GM23338 (cell line): ENCODE measurements around the gene PKN3. TPM values are rescaled to one million over a fixed set of nuclear protein-coding genes. Genes with fewer than 3 reads are reported as not detected.

Experiments used
- ATAC-seq: fragments of 200-7000 bp; cut with Tn5 transposase; 3 replicates; pipeline ENCODE4 v1.9.1; 2020
- DNase-seq: peaks from one replicate; pipeline ENCODE4 v3.0.0-alpha.2; 2015; ENCODE audit warnings: low spot score
- H2AFZ ChIP-seq: fragments of 200-600 bp; sonication (generic); 2 replicates; pipeline ENCODE4 v1.8.0; 2016; ENCODE audit warnings: antibody characterized with exemption, mild to moderate bottlenecking, moderate library complexity
- H3F3A ChIP-seq: fragments of 200-600 bp; sonication (generic); replicated peaks from 2 replicates; pipeline ENCODE4 v1.8.0; 2017; ENCODE audit warnings: antibody characterized with exemption, mixed run types, low read depth
- H3K27ac ChIP-seq: fragments of 200-600 bp; sonication (generic); 2 replicates; pipeline ENCODE4 v1.6.1; 2016; ENCODE audit warnings: low read depth
- H3K27me3 ChIP-seq: fragments of 200-600 bp; sonication (generic); 2 replicates; pipeline ENCODE4 v1.8.0; 2016; ENCODE audit warnings: mild to moderate bottlenecking, mixed run types, moderate library complexity; ENCODE audit not compliant: insufficient read depth
- H3K36me3 ChIP-seq: fragments of 200-600 bp; sonication (generic); 2 replicates; pipeline ENCODE4 v1.8.0; 2016; ENCODE audit warnings: mild to moderate bottlenecking; ENCODE audit not compliant: insufficient read depth
- H3K4me1 ChIP-seq: fragments of 200-600 bp; sonication (generic); 2 replicates; pipeline ENCODE4 v1.8.0; 2016; ENCODE audit warnings: mild to moderate bottlenecking, moderate library complexity; ENCODE audit not compliant: insufficient read depth
- H3K4me2 ChIP-seq: fragments of 200-600 bp; sonication (generic); 2 replicates; pipeline ENCODE4 v1.7.1; 2017; ENCODE audit warnings: mixed run types
- H3K4me3 ChIP-seq: fragments of 200-600 bp; sonication (generic); 2 replicates; pipeline ENCODE4 v1.6.1; 2016; ENCODE audit warnings: mixed run types
- H3K79me2 ChIP-seq: fragments of 200-600 bp; sonication (generic); replicated peaks from 2 replicates; pipeline ENCODE4 v1.8.0; 2017; ENCODE audit warnings: mild to moderate bottlenecking; ENCODE audit not compliant: insufficient read depth
- H3K9me2 ChIP-seq: fragments of 200-600 bp; sonication (generic); 2 replicates; pipeline ENCODE4 v1.8.0; 2017; ENCODE audit not compliant: insufficient read depth
- H4K20me1 ChIP-seq: fragments of 200-600 bp; sonication (generic); replicated peaks from 2 replicates; pipeline ENCODE4 v1.8.0; 2017; ENCODE audit warnings: mild to moderate bottlenecking; ENCODE audit not compliant: insufficient read depth
- H3K27ac Mint-ChIP-seq: 2 replicates; pipeline ENCODE4 v1.8.0; 2020; ENCODE audit warnings: inconsistent platforms, mild to moderate bottlenecking, moderate library complexity, mixed read lengths
- H3K27me3 Mint-ChIP-seq: 3 replicates; pipeline ENCODE4 v1.8.0; 2022; ENCODE audit warnings: low read depth, mild to moderate bottlenecking, moderate library complexity, mixed read lengths, inconsistent platforms; ENCODE audit not compliant: insufficient read depth, poor library complexity
- H3K36me3 Mint-ChIP-seq: 3 replicates; pipeline ENCODE4 v1.8.0; 2021; ENCODE audit warnings: low read depth, mild to moderate bottlenecking, inconsistent platforms, moderate library complexity, mixed read lengths
- H3K4me1 Mint-ChIP-seq: 3 replicates; pipeline ENCODE4 v1.8.0; 2020; ENCODE audit warnings: mild to moderate bottlenecking, inconsistent platforms, mixed read lengths
- H3K4me3 Mint-ChIP-seq: 3 replicates; pipeline ENCODE4 v1.8.0; 2021; ENCODE audit warnings: moderate library complexity, mild to moderate bottlenecking, inconsistent platforms, mixed read lengths
- H3K9me3 Mint-ChIP-seq: 3 replicates; pipeline ENCODE4 v1.8.0; 2020; ENCODE audit warnings: moderate library complexity, mild to moderate bottlenecking, inconsistent platforms, mixed read lengths
- CREB1 ChIP-seq: fragments of 250-450 bp; sonication (Bioruptor Pico); IDR thresholded peaks from 2 replicates; pipeline ENCODE4 v1.5.0; 2020; ENCODE audit warnings: low read depth, mild to moderate bottlenecking, moderate library complexity
- EZH2 ChIP-seq: fragments of 200-600 bp; sonication (generic); IDR thresholded peaks from one replicate; pipeline ENCODE4 v1.8.0; 2017; ENCODE audit warnings: antibody characterized with exemption, mild to moderate bottlenecking, low read depth; ENCODE audit not compliant: unreplicated experiment
- EZH2phosphoT487 ChIP-seq: fragments of 200-600 bp; sonication (generic); IDR thresholded peaks from one replicate; pipeline ENCODE4 v1.8.1; 2018; ENCODE audit warnings: antibody characterized with exemption; ENCODE audit not compliant: unreplicated experiment
- JUNB ChIP-seq: IDR thresholded peaks from one replicate; pipeline ENCODE4 v1.6.1; 2016; ENCODE audit warnings: antibody characterized with exemption; ENCODE audit not compliant: unreplicated experiment
- STAT1 ChIP-seq: IDR thresholded peaks from one replicate; pipeline ENCODE4 v1.6.1; 2016; ENCODE audit warnings: antibody characterized with exemption; ENCODE audit not compliant: unreplicated experiment
- ZNF331 ChIP-seq: fragments of 250-450 bp; sonication (Bioruptor Pico); IDR thresholded peaks from 2 replicates; pipeline ENCODE4 v1.5.0; 2020; ENCODE audit warnings: low read depth, mild to moderate bottlenecking, moderate library complexity
- polyA plus RNA-seq: library from polyadenylated mRNA; unstranded; fragments of >200 nt; fragmentation: Nextera tagmentation; extraction: Ambion mirVana; gene quantifications from 2 replicates; pipeline ENCODE4 v1.2.1, GENCODE V29; 2016
- total RNA-seq: library from RNA; depleted of rRNA; stranded (reverse); fragments of >200 nt; shearing (Covaris generic); gene quantifications from 2 replicates; pipeline ENCODE4 v1.2.3, GENCODE V29; 2014
- TF ChIP-seq, protein P1 (sequence below): IDR thresholded peaks from one replicate; pipeline ENCODE4 v1.6.1; 2018; ENCODE audit warnings: antibody characterized with exemption; ENCODE audit not compliant: unreplicated experiment
- TF ChIP-seq, protein P2 (sequence below): fragments of 250-450 bp; sonication (Bioruptor Pico); IDR thresholded peaks from 2 replicates; pipeline ENCODE4 v1.5.0; 2020; ENCODE audit warnings: mild to moderate bottlenecking, moderate library complexity
- TF ChIP-seq, protein P3 (sequence below), 2 experiments: fragments of 200-600 bp in 1 of 2; sonication (generic) in 1 of 2; conservative IDR thresholded peaks; 2 replicates each; pipeline versions ENCODE4 v1.5.1 to v1.6.1; 2016 to 2017; ENCODE audit warnings: antibody characterized with exemption in 2 of 2, low read depth in 2 of 2, mild to moderate bottlenecking in 2 of 2, moderate library complexity in 1 of 2

The PKN3 gene
- total and polyA plus RNA-seq, 2 experiments from 2014 or later: 6.2 to 17.7 TPM

DNA sequence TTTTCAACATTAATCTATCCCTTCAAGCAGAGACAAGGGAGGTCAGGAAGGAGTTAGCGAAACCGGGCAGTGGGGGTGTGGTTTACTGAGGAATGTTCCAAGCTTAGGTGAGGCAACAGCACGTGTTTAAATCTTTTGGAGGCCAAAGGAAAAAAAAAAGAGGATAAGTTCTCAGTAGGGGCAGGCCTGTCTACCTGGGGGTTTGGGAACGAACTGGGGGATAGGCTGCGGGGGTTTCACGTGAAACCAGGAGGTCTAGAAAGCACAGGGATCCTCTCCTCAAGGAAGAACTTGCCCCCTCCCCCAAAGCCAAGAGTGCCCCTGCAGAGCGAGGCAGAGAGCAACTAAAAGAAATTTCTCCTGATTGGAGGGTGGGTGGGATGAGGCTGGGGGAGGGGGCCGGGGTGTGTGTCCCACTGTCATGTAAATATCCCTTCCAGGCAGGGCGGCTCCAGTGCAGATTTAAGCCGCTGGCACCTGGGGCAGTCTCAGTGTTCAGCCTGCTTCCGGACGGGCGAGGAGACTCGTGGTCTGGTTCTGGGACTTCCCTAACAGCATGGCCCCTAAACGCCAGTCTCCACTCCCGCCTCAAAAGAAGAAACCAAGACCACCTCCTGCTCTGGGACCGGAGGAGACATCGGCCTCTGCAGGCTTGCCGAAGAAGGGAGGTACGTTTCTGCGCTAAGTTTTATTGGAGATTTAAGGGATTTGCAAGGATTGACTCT, 18.8 kb upstream of the PKN3 start (continued):
- TF ChIP-seq, protein P1, sequence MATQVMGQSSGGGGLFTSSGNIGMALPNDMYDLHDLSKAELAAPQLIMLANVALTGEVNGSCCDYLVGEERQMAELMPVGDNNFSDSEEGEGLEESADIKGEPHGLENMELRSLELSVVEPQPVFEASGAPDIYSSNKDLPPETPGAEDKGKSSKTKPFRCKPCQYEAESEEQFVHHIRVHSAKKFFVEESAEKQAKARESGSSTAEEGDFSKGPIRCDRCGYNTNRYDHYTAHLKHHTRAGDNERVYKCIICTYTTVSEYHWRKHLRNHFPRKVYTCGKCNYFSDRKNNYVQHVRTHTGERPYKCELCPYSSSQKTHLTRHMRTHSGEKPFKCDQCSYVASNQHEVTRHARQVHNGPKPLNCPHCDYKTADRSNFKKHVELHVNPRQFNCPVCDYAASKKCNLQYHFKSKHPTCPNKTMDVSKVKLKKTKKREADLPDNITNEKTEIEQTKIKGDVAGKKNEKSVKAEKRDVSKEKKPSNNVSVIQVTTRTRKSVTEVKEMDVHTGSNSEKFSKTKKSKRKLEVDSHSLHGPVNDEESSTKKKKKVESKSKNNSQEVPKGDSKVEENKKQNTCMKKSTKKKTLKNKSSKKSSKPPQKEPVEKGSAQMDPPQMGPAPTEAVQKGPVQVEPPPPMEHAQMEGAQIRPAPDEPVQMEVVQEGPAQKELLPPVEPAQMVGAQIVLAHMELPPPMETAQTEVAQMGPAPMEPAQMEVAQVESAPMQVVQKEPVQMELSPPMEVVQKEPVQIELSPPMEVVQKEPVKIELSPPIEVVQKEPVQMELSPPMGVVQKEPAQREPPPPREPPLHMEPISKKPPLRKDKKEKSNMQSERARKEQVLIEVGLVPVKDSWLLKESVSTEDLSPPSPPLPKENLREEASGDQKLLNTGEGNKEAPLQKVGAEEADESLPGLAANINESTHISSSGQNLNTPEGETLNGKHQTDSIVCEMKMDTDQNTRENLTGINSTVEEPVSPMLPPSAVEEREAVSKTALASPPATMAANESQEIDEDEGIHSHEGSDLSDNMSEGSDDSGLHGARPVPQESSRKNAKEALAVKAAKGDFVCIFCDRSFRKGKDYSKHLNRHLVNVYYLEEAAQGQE: no peak

DNA sequence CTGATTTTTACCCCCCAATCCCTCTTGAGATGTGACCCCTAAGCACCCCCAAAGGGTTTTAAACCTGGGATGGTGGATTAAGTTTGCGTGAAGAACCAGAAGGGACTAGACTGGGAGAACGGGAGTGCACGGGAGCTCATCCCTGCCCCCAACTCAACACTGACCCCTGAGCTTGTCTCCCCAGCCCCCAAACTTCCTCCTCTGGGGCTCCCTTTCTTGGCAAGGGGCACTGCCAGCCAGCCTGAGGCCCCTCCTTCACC, 18.3 kb upstream of the PKN3 start:
- Histone ChIP-seq H3K27me3 (no peaks in the 10 kb centered on the region), H3K36me3 (no peaks in the 10 kb centered on the region; the same call in 1 of the 2 replicates), H3K4me3 (peak overlapping the region; percentile 93), H3K27ac (peak overlapping the region; percentile 100), H4K20me1 (peaks cover 34% of the 10 kb centered on the region), H3K4me2 (peak overlapping the region; percentile 99), H3K9me2 (no peaks in the 10 kb centered on the region), H3F3A (peaks cover 48% of the 10 kb centered on the region), H3K79me2 (peaks cover 50% of the 10 kb centered on the region), H2AFZ (no peak overlapping the region), H3K4me1 (peaks cover 39% of the 10 kb centered on the region)
- Mint-ChIP-seq H3K27ac (peak overlapping the region; percentile 100), H3K9me3 (peaks cover 13% of the 10 kb centered on the region), H3K4me3 (peak overlapping the region; percentile 100), H3K4me1 (peaks cover 37% of the 10 kb centered on the region), H3K27me3 (peaks cover 32% of the 10 kb centered on the region), H3K36me3 (peaks cover 60% of the 10 kb centered on the region)
- DNase-seq (no peak), ATAC-seq (peak; percentile 0; the same call in 2 of the 3 replicates)
- TF ChIP-seq EZH2 (no peak), EZH2phosphoT487 (no peak), STAT1 (no peak), JUNB (no peak), ZNF331 (CRISPR knock-in tag) (no peak), CREB1 (CRISPR knock-in tag) (no peak)
- TF ChIP-seq, protein P2, sequence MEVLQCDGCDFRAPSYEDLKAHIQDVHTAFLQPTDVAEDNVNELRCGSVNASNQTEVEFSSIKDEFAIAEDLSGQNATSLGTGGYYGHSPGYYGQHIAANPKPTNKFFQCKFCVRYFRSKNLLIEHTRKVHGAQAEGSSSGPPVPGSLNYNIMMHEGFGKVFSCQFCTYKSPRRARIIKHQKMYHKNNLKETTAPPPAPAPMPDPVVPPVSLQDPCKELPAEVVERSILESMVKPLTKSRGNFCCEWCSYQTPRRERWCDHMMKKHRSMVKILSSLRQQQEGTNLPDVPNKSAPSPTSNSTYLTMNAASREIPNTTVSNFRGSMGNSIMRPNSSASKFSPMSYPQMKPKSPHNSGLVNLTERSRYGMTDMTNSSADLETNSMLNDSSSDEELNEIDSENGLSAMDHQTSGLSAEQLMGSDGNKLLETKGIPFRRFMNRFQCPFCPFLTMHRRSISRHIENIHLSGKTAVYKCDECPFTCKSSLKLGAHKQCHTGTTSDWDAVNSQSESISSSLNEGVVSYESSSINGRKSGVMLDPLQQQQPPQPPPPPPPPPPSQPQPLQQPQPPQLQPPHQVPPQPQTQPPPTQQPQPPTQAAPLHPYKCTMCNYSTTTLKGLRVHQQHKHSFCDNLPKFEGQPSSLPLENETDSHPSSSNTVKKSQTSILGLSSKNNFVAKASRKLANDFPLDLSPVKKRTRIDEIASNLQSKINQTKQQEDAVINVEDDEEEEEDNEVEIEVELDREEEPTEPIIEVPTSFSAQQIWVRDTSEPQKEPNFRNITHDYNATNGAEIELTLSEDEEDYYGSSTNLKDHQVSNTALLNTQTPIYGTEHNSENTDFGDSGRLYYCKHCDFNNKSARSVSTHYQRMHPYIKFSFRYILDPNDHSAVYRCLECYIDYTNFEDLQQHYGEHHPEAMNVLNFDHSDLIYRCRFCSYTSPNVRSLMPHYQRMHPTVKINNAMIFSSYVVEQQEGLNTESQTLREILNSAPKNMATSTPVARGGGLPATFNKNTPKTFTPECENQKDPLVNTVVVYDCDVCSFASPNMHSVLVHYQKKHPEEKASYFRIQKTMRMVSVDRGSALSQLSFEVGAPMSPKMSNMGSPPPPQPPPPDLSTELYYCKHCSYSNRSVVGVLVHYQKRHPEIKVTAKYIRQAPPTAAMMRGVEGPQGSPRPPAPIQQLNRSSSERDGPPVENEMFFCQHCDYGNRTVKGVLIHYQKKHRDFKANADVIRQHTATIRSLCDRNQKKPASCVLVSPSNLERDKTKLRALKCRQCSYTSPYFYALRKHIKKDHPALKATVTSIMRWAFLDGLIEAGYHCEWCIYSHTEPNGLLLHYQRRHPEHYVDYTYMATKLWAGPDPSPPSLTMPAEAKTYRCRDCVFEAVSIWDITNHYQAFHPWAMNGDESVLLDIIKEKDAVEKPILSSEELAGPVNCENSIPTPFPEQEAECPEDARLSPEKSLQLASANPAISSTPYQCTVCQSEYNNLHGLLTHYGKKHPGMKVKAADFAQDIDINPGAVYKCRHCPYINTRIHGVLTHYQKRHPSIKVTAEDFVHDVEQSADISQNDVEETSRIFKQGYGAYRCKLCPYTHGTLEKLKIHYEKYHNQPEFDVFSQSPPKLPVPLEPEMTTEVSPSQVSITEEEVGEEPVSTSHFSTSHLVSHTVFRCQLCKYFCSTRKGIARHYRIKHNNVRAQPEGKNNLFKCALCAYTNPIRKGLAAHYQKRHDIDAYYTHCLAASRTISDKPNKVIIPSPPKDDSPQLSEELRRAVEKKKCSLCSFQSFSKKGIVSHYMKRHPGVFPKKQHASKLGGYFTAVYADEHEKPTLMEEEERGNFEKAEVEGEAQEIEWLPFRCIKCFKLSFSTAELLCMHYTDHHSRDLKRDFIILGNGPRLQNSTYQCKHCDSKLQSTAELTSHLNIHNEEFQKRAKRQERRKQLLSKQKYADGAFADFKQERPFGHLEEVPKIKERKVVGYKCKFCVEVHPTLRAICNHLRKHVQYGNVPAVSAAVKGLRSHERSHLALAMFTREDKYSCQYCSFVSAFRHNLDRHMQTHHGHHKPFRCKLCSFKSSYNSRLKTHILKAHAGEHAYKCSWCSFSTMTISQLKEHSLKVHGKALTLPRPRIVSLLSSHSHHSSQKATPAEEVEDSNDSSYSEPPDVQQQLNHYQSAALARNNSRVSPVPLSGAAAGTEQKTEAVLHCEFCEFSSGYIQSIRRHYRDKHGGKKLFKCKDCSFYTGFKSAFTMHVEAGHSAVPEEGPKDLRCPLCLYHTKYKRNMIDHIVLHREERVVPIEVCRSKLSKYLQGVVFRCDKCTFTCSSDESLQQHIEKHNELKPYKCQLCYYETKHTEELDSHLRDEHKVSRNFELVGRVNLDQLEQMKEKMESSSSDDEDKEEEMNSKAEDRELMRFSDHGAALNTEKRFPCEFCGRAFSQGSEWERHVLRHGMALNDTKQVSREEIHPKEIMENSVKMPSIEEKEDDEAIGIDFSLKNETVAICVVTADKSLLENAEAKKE (CRISPR knock-in tag): no peak
- TF ChIP-seq, protein P1: no peak
- TF ChIP-seq, protein P3, sequence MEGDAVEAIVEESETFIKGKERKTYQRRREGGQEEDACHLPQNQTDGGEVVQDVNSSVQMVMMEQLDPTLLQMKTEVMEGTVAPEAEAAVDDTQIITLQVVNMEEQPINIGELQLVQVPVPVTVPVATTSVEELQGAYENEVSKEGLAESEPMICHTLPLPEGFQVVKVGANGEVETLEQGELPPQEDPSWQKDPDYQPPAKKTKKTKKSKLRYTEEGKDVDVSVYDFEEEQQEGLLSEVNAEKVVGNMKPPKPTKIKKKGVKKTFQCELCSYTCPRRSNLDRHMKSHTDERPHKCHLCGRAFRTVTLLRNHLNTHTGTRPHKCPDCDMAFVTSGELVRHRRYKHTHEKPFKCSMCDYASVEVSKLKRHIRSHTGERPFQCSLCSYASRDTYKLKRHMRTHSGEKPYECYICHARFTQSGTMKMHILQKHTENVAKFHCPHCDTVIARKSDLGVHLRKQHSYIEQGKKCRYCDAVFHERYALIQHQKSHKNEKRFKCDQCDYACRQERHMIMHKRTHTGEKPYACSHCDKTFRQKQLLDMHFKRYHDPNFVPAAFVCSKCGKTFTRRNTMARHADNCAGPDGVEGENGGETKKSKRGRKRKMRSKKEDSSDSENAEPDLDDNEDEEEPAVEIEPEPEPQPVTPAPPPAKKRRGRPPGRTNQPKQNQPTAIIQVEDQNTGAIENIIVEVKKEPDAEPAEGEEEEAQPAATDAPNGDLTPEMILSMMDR (conservative IDR thresholded peaks at IDR 0.05; ENCODE audit: low read depth in 2 of 2): no peak
